ENCODE results near the gene SCAMP2. TPM values are rescaled to one million over a fixed set of nuclear protein-coding genes. Genes with fewer than 3 reads are reported as not detected.

SCAMP2 gene
- total RNA-seq, 1 experiment from 2014 or later, result 55.8 TPM

DNA sequence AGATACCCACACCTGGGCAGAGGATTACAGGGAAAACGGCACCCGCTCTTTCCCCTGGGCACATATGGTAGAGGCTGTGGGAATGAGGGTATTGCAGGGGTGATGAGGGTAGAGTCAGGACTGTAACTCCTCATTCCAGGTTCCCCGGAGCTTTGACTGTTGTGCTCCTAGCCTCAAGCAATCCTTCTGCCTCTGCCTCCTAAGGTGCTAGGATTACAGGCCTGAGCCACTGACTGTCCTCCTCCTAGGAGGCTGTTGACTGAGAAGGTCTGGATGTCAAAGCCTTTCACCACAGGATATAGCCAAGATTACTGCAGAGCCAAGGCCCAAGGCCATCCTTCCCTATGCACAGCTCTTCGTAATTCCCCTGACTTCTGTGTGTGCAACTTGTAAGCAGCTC is 15.6 kb upstream of the SCAMP2 start:
- Histone ChIP-seq H3K79me2 (ENCODE audit: insufficient read depth, low read length) (peaks cover 16% of the 10 kb centered on the region; the same call in 1 of the 2 replicates), H3K27ac (ENCODE audit: low read depth, low read length) (no peak overlapping the region), H3K9me2 (ENCODE audit: insufficient read depth) (no peaks in the 10 kb centered on the region), H3K4me2 (ENCODE audit: low read length) (peak overlapping the region; percentile 86), H3K4me3 (replicated peaks in 1 of 2; ENCODE audit: low read depth in 1 of 2, low read length in 2 of 2) (peak overlapping the region in 1 of 2 experiments; percentile 79; a peak in 2 of 4 replicates), H4K20me1 (ENCODE audit: insufficient read depth) (no peaks in the 10 kb centered on the region), H3K4me1 (ENCODE audit: control insufficient read depth in 1 of 2, insufficient read depth in 2 of 2, low read length in 2 of 2) (peaks cover 16 to 58% of the 10 kb centered on the region in 2 experiments), H3K9me3 (ENCODE audit: control insufficient read depth in 1 of 2, insufficient read depth in 1 of 2, low read depth in 1 of 2, low read length in 2 of 2) (no peaks in the 10 kb centered on the region), H3K36me3 (ENCODE audit: control insufficient read depth in 1 of 2, insufficient read depth in 2 of 2, low read length in 2 of 2) (peaks cover 5 to 22% of the 10 kb centered on the region in 2 experiments; a peak in 2 of 4 replicates), H3K9ac (ENCODE audit: low read length) (0 out of 2 replicates have a peak overlapping the region, but pooled peaks have one; percentile 88), H2AFZ (ENCODE audit: low read depth, low read length, poor library complexity, severe bottlenecking) (no peak overlapping the region), H3K27me3 (ENCODE audit: insufficient read depth, low read length) (no peaks in the 10 kb centered on the region)
- CTCF ChIA-PET, result no interaction called here
- BruUV-seq (replicated peaks), result no TSS peak
- RAD21 ChIA-PET (ENCODE audit: low non-redundant PET in 1 of 2, low total read pairs in 2 of 2, uncharacterized antibody in 2 of 2, unreplicated experiment in 2 of 2), result no interaction called here
- ATAC-seq (no peak), DNase-seq (ENCODE audit: low read depth, low spot score) (no peak)
- TF ChIP-seq POLR2A (IDR thresholded peaks at IDR 0.05; ENCODE audit: borderline replicate concordance, extremely low read depth, insufficient read depth, insufficient read length) (no peak), RAD21 (IDR thresholded peaks at IDR 0.05; ENCODE audit: low read depth) (no peak), ZBTB33 (IDR thresholded peaks at IDR 0.05; ENCODE audit: extremely low read depth, insufficient replicate concordance, low read length) (no peak), ZFX (IDR thresholded peaks at IDR 0.05) (no peak), FOSL1 (IDR thresholded peaks at IDR 0.05; ENCODE audit: low read depth) (no peak), SRF (IDR thresholded peaks at IDR 0.05; ENCODE audit: low read depth) (no peak), CBX3 (IDR thresholded peaks at IDR 0.05; ENCODE audit: low read depth) (no peak), EGR1 (IDR thresholded peaks at IDR 0.05; ENCODE audit: low read depth) (no peak), TCF7L2 (IDR thresholded peaks at IDR 0.05; ENCODE audit: borderline replicate concordance, extremely low read depth, insufficient read depth, insufficient read length) (no peak), REST (IDR thresholded peaks at IDR 0.05; ENCODE audit: low read depth) (no peak), EZH2 (IDR thresholded peaks at IDR 0.05) (no peak), EZH2phosphoT487 (IDR thresholded peaks at IDR 0.05; ENCODE audit: borderline replicate concordance) (no peak), POLR2AphosphoS5 (IDR thresholded peaks at IDR 0.05; ENCODE audit: low read depth, low read length) (no peak), ZNF274 (IDR thresholded peaks at IDR 0.05; ENCODE audit: low read depth, low read length) (no peak), ATF3 (IDR thresholded peaks at IDR 0.05) (no peak), CEBPB (IDR thresholded peaks at IDR 0.05; ENCODE audit: low read depth) (no peak), ELF1 (IDR thresholded peaks at IDR 0.05; ENCODE audit: borderline replicate concordance, low read depth) (no peak), YY1 (IDR thresholded peaks at IDR 0.05; ENCODE audit: extremely low read depth, insufficient replicate concordance, low read depth, low read length) (no peak)
- TF ChIP-seq, protein P1, sequence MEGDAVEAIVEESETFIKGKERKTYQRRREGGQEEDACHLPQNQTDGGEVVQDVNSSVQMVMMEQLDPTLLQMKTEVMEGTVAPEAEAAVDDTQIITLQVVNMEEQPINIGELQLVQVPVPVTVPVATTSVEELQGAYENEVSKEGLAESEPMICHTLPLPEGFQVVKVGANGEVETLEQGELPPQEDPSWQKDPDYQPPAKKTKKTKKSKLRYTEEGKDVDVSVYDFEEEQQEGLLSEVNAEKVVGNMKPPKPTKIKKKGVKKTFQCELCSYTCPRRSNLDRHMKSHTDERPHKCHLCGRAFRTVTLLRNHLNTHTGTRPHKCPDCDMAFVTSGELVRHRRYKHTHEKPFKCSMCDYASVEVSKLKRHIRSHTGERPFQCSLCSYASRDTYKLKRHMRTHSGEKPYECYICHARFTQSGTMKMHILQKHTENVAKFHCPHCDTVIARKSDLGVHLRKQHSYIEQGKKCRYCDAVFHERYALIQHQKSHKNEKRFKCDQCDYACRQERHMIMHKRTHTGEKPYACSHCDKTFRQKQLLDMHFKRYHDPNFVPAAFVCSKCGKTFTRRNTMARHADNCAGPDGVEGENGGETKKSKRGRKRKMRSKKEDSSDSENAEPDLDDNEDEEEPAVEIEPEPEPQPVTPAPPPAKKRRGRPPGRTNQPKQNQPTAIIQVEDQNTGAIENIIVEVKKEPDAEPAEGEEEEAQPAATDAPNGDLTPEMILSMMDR (IDR thresholded peaks at IDR 0.05 in 2 of 3, conservative IDR thresholded peaks at IDR 0.05 in 1 of 3; ENCODE audit: borderline replicate concordance in 1 of 3, insufficient read depth in 1 of 3, low read depth in 2 of 3, low read length in 2 of 3), result no peak
- POLR2A ChIA-PET, result no interaction called here
- intact Hi-C loops (cut with micrococcal nuclease), result no loop called here

Measured in HCT116 (cell line).